KMS-11 (cell line): ENCODE measurements around the gene PTPRN2.

ENCODE experiments used
- H2AFZ ChIP-seq: fragments of 200-600 bp; sonication (generic); 2 replicates; pipeline ENCODE4 v1.6.1; 2016; ENCODE audit warnings: antibody characterized with exemption, mixed run types, low read depth
- H3K27ac ChIP-seq: fragments of 200-600 bp; sonication (generic); 2 replicates; pipeline ENCODE4 v1.6.1; 2016; ENCODE audit warnings: mild to moderate bottlenecking, mixed run types
- H3K27me3 ChIP-seq: fragments of 200-600 bp; sonication (generic); 2 replicates; pipeline ENCODE4 v1.6.1; 2017; ENCODE audit warnings: mild to moderate bottlenecking, low read depth, mixed run types, moderate library complexity; ENCODE audit not compliant: insufficient read depth
- H3K36me3 ChIP-seq: fragments of 200-600 bp; sonication (generic); 2 replicates; pipeline ENCODE4 v1.6.1; 2017; ENCODE audit warnings: mild to moderate bottlenecking, mixed run types; ENCODE audit not compliant: insufficient read depth
- H3K4me1 ChIP-seq: fragments of 200-600 bp; sonication (generic); 2 replicates; pipeline ENCODE4 v1.6.1; 2016; ENCODE audit warnings: mild to moderate bottlenecking, low read depth, mixed run types; ENCODE audit not compliant: poor library complexity, severe bottlenecking
- H3K4me2 ChIP-seq: fragments of 200-600 bp; sonication (generic); 2 replicates; pipeline ENCODE4 v1.7.0; 2016; ENCODE audit warnings: mild to moderate bottlenecking, mixed run types
- H3K4me3 ChIP-seq: fragments of 200-600 bp; sonication (generic); IDR thresholded peaks from 2 replicates; pipeline ENCODE4 v1.6.1; 2017; ENCODE audit warnings: low read depth, low read length, mixed read lengths; ENCODE audit not compliant: insufficient read depth
- H3K79me2 ChIP-seq: fragments of 200-600 bp; sonication (generic); 2 replicates; pipeline ENCODE4 v1.6.1; 2016; ENCODE audit warnings: low read depth, mixed run types; ENCODE audit not compliant: insufficient read depth
- H3K9ac ChIP-seq: fragments of 200-600 bp; sonication (generic); 2 replicates; pipeline ENCODE4 v1.6.1; 2016; ENCODE audit warnings: mild to moderate bottlenecking, mixed run types
- H4K20me1 ChIP-seq: fragments of 200-600 bp; sonication (generic); 2 replicates; pipeline ENCODE4 v1.6.1; 2016; ENCODE audit warnings: mild to moderate bottlenecking, mixed run types; ENCODE audit not compliant: insufficient read depth
- TF ChIP-seq, protein P1 (sequence below): fragments of 200-600 bp; sonication (generic); conservative IDR thresholded peaks from 2 replicates; pipeline ENCODE4 v1.6.1; 2017; ENCODE audit warnings: low read depth, mild to moderate bottlenecking, antibody characterized with exemption, low read length, moderate library complexity, mixed read lengths

The PTPRN2 gene

DNA sequence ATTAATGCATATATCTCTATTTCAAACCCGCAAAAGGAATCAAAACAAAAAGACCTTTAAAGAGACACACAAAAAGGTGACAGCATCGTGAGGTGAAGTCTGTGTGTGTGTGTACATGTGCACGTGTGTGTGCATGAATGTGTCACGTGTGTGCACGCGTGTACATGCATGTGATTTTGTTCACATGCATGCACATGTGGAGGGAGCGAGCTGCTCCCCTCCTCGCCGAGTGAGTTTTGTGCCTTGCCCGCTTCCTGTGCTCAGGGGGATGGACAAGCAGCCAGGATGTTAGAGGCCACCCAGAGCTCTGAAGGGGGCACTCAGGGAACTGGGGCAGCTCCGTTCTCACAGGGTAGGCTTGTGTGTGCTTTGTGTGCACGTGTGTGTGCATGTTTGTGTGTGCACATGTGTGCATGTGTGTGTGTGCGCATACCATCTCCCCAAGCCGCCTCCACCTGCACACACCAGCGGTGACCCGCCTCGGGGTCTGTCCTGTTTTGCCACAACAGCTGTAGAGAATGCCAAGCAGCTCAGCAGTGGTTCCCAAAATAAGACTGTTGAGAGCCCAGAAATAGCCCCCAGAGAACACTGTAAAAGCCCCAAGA is 191.2 kb downstream of the PTPRN2 start:
- TF ChIP-seq, protein P1, sequence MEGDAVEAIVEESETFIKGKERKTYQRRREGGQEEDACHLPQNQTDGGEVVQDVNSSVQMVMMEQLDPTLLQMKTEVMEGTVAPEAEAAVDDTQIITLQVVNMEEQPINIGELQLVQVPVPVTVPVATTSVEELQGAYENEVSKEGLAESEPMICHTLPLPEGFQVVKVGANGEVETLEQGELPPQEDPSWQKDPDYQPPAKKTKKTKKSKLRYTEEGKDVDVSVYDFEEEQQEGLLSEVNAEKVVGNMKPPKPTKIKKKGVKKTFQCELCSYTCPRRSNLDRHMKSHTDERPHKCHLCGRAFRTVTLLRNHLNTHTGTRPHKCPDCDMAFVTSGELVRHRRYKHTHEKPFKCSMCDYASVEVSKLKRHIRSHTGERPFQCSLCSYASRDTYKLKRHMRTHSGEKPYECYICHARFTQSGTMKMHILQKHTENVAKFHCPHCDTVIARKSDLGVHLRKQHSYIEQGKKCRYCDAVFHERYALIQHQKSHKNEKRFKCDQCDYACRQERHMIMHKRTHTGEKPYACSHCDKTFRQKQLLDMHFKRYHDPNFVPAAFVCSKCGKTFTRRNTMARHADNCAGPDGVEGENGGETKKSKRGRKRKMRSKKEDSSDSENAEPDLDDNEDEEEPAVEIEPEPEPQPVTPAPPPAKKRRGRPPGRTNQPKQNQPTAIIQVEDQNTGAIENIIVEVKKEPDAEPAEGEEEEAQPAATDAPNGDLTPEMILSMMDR: no peak
- H3K4me1 ChIP-seq: no peaks in the 10 kb centered on the region
- no peaks in the 10 kb centered on the region for H4K20me1 ChIP-seq
- H3K27ac ChIP-seq: no peak overlapping the region
- no peak overlapping the region for H3K4me3 ChIP-seq
- H3K36me3 ChIP-seq: no peaks in the 10 kb centered on the region
- no peak overlapping the region for H2AFZ ChIP-seq
- no peaks in the 10 kb centered on the region for H3K79me2 ChIP-seq
- peaks cover 8% of the 10 kb centered on the region; the same call in 1 of the 2 replicates for H3K27me3 ChIP-seq
- no peak overlapping the region for H3K9ac ChIP-seq
- no peak overlapping the region for H3K4me2 ChIP-seq

DNA sequence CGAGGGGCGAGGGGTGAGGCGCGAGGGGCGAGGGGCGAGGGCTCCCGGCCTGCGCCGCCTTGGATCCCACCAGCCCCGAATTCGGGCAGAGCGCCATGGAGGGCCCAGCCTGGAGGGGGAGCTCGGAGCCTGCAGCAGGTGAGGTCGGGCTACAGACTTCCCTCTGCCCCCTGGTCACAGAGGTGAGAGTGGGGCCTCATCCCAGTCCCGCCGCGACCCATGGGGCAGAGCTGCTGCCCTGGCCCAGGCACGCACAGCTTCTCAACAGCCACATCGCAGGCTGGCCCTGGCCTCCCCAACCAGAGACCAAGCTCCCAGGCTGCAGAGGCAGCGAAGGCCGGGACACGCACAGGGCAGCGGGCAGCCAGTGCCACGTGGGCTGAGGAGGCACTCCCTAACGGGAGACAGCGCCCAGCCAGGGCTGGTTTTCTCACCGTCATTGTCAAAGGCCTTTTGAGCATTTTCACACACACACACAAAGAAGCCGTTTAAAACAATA is 191.8 kb downstream of the PTPRN2 start:
- no peak overlapping the region for H3K4me2 ChIP-seq

GRCh38 chr7:158395349-158395748 is 192.3 kb downstream of the PTPRN2 start:
- Histone ChIP-seq H3K27ac (no peak overlapping the region), H4K20me1 (no peaks in the 10 kb centered on the region), H3K79me2 (no peaks in the 10 kb centered on the region), H3K4me3 (no peak overlapping the region), H3K36me3 (no peaks in the 10 kb centered on the region), H3K4me2 (no peak overlapping the region), H3K9ac (no peak overlapping the region), H3K4me1 (no peaks in the 10 kb centered on the region), H3K27me3 (peaks cover 7% of the 10 kb centered on the region; the same call in 1 of the 2 replicates), H2AFZ (no peak overlapping the region)
- TF ChIP-seq, protein P1: no peak

More for the DNA sequence above, 191.8 kb downstream of the PTPRN2 start:
- no peak overlapping the region for H3K9ac ChIP-seq
- H3K27me3 ChIP-seq: peaks cover 3% of the 10 kb centered on the region; the same call in 1 of the 2 replicates
- H3K79me2 ChIP-seq: no peaks in the 10 kb centered on the region
- H3K27ac ChIP-seq: no peak overlapping the region
- H3K4me1 ChIP-seq: no peaks in the 10 kb centered on the region
- H3K4me3 ChIP-seq: no peak overlapping the region
- no peaks in the 10 kb centered on the region for H4K20me1 ChIP-seq
- no peaks in the 10 kb centered on the region for H3K36me3 ChIP-seq
- TF ChIP-seq, protein P1: no peak
- no peak overlapping the region for H2AFZ ChIP-seq

DNA sequence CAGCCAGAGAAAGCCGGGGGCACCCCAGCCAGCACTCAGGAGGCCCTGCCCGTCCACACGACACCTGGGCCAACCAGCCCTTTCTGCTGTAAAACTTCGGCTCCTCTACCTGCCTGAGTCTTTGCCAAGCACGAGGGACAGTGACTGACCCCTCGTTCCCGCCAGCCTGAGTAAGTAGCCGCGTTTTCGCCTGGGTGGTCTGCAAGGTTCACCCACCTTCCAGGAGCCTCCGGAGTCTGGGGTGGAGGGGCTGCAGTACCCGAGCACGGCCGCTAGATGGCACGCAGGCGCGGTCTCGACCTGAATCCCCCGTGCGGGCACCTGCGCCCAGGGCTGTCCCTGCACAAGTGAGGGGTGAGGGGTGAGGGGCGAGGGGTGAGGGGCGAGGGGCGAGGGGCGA is 192.7 kb downstream of the PTPRN2 start:
- no peak overlapping the region for H2AFZ ChIP-seq
- no peaks in the 10 kb centered on the region for H3K36me3 ChIP-seq
- no peak overlapping the region for H3K27ac ChIP-seq
- H3K4me2 ChIP-seq: no peak overlapping the region
- no peaks in the 10 kb centered on the region for H3K4me1 ChIP-seq
- no peak overlapping the region for H3K9ac ChIP-seq
- no peaks in the 10 kb centered on the region for H3K79me2 ChIP-seq
- peaks cover 11% of the 10 kb centered on the region; the same call in 1 of the 2 replicates for H3K27me3 ChIP-seq
- H3K4me3 ChIP-seq: no peak overlapping the region
- H4K20me1 ChIP-seq: no peaks in the 10 kb centered on the region
- TF ChIP-seq, protein P1: peak; percentile 35; the same call in 1 of the 2 replicates
